ENCODE measurements around the gene VSTM2L.
A peak's percentile ranks its signal among the peaks of the same experiment; 100 is the strongest.

Gene VSTM2L

GRCh38 chr20:37899105-37900045, 3.6 kb upstream of the VSTM2L start:
- Histone ChIP-seq H4K20me1 (peaks cover 13% of the 10 kb centered on the region), H3K36me3 (no peaks in the 10 kb centered on the region), H3K4me2 (no peak overlapping the region), H3K9me3 (no peaks in the 10 kb centered on the region), H3K27me3 (peaks cover 38% of the 10 kb centered on the region), H3K4me1 (peaks cover 8% of the 10 kb centered on the region), H3K27ac (no peak overlapping the region), H3K9ac (no peak overlapping the region), H3K4me3 (no peak overlapping the region)
- TF ChIP-seq Cebpa-rat (IDR thresholded peaks at IDR 0.05), result no peak

- H3K27ac ChIP-seq, result no peak overlapping the region
- H3K27me3 ChIP-seq, result peaks cover 55% of the 10 kb centered on the region
- no peaks in the 10 kb centered on the region for H3K9me3 ChIP-seq
- H3K4me1 ChIP-seq, result peaks cover 5% of the 10 kb centered on the region; the same call in 1 of the 2 replicates
- H3K4me2 ChIP-seq, result no peak overlapping the region
- peaks cover 17% of the 10 kb centered on the region for H4K20me1 ChIP-seq
- no peak for TF ChIP-seq Cebpa-rat (IDR thresholded peaks at IDR 0.05)
- H3K36me3 ChIP-seq, result no peaks in the 10 kb centered on the region
- H3K9ac ChIP-seq, result no peak overlapping the region
- no peak overlapping the region for H3K4me3 ChIP-seq
These were observed 1.7 kb upstream of the VSTM2L start for GRCh38 chr20:37901240-37901639.

- peaks cover 17% of the 10 kb centered on the region for H4K20me1 ChIP-seq
- peaks cover 61% of the 10 kb centered on the region for H3K27me3 ChIP-seq
- no peaks in the 10 kb centered on the region for H3K36me3 ChIP-seq
- no peak for TF ChIP-seq Cebpa-rat (IDR thresholded peaks at IDR 0.05)
- no peak overlapping the region for H3K27ac ChIP-seq
- H3K4me1 ChIP-seq, result peaks cover 5% of the 10 kb centered on the region; the same call in 1 of the 2 replicates
- no peak overlapping the region for H3K9ac ChIP-seq
- no peak overlapping the region for H3K4me3 ChIP-seq
- no peak overlapping the region for H3K4me2 ChIP-seq
- no peaks in the 10 kb centered on the region for H3K9me3 ChIP-seq
These were observed 1.0 kb upstream of the VSTM2L start for GRCh38 chr20:37901654-37902503.

GRCh38 chr20:37903317-37904007, 535 bp downstream of the VSTM2L start:
- TF ChIP-seq Cebpa-rat (IDR thresholded peaks at IDR 0.05), result no peak
- H3K27ac ChIP-seq, result no peak overlapping the region
- H3K4me1 ChIP-seq, result peaks cover 5% of the 10 kb centered on the region; the same call in 1 of the 2 replicates
- peak overlapping the region; percentile 56 for H3K4me3 ChIP-seq
- H3K9ac ChIP-seq, result no peak overlapping the region
- H4K20me1 ChIP-seq, result peaks cover 17% of the 10 kb centered on the region
- H3K36me3 ChIP-seq, result no peaks in the 10 kb centered on the region
- H3K4me2 ChIP-seq, result peak overlapping the region; percentile 65
- peaks cover 75% of the 10 kb centered on the region for H3K27me3 ChIP-seq
- no peaks in the 10 kb centered on the region for H3K9me3 ChIP-seq

GRCh38 chr20:37904008-37904642, 1.2 kb downstream of the VSTM2L start:
- no peak overlapping the region for H3K27ac ChIP-seq
- no peak for TF ChIP-seq Cebpa-rat (IDR thresholded peaks at IDR 0.05)
- H3K9ac ChIP-seq, result no peak overlapping the region
- H3K4me1 ChIP-seq, result peaks cover 5% of the 10 kb centered on the region; the same call in 1 of the 2 replicates
- H3K27me3 ChIP-seq, result peaks cover 81% of the 10 kb centered on the region
- no peak overlapping the region for H3K4me3 ChIP-seq
- no peaks in the 10 kb centered on the region for H3K9me3 ChIP-seq
- no peaks in the 10 kb centered on the region for H3K36me3 ChIP-seq
- peaks cover 17% of the 10 kb centered on the region for H4K20me1 ChIP-seq
- no peak overlapping the region for H3K4me2 ChIP-seq

- H3K27me3 ChIP-seq, result peaks cover 81% of the 10 kb centered on the region
- no peak for TF ChIP-seq Cebpa-rat (IDR thresholded peaks at IDR 0.05)
- H3K27ac ChIP-seq, result no peak overlapping the region
- H4K20me1 ChIP-seq, result peaks cover 17% of the 10 kb centered on the region
- no peak overlapping the region for H3K9ac ChIP-seq
- peaks cover 5% of the 10 kb centered on the region; the same call in 1 of the 2 replicates for H3K4me1 ChIP-seq
- H3K4me2 ChIP-seq, result no peak overlapping the region
- H3K9me3 ChIP-seq, result no peaks in the 10 kb centered on the region
- no peak overlapping the region for H3K4me3 ChIP-seq
- no peaks in the 10 kb centered on the region for H3K36me3 ChIP-seq
These were observed 2.0 kb downstream of the VSTM2L start for GRCh38 chr20:37904845-37905373.

- Histone ChIP-seq H3K36me3 (no peaks in the 10 kb centered on the region), H3K9me3 (no peaks in the 10 kb centered on the region), H3K9ac (no peak overlapping the region), H3K4me1 (peaks cover 5% of the 10 kb centered on the region; the same call in 1 of the 2 replicates), H3K4me3 (no peak overlapping the region), H3K27me3 (peaks cover 76% of the 10 kb centered on the region), H3K27ac (no peak overlapping the region), H4K20me1 (peaks cover 17% of the 10 kb centered on the region), H3K4me2 (no peak overlapping the region)
- TF ChIP-seq Cebpa-rat (IDR thresholded peaks at IDR 0.05), result no peak
These were observed 3.0 kb downstream of the VSTM2L start for GRCh38 chr20:37905671-37906613.

GRCh38 chr20:37907330-37907676, 4.4 kb downstream of the VSTM2L start:
- no peak overlapping the region for H3K27ac ChIP-seq
- no peaks in the 10 kb centered on the region for H3K9me3 ChIP-seq
- peaks cover 17% of the 10 kb centered on the region for H4K20me1 ChIP-seq
- H3K36me3 ChIP-seq, result no peaks in the 10 kb centered on the region
- peaks cover 72% of the 10 kb centered on the region for H3K27me3 ChIP-seq
- H3K4me2 ChIP-seq, result no peak overlapping the region
- no peak for TF ChIP-seq Cebpa-rat (IDR thresholded peaks at IDR 0.05)
- no peak overlapping the region for H3K4me3 ChIP-seq
- H3K4me1 ChIP-seq, result peaks cover 5% of the 10 kb centered on the region; the same call in 1 of the 2 replicates
- no peak overlapping the region for H3K9ac ChIP-seq
